Measurements from ENCODE around the gene LRP1B.

LRP1B gene

DNA sequence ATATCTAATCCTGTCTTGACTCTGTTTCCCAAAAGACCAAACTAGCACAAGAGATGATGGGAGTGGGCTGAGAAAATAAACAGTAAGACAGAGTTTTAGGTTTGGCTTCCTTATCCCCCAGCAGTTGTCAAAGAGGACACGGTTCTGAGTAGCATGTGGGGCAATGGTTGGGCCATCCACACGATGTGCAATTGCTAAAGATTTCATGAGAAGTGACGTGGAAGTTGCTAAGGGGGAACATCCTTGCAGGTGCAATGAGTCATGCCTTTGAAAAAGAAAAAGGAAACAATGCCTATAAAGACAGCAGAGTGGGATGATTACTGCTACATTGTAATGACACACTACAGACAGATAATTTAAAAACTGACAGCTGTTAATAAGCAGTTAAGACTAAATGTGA, 1395.8 kb downstream of the LRP1B start:
- TF ChIP-seq, protein P1, sequence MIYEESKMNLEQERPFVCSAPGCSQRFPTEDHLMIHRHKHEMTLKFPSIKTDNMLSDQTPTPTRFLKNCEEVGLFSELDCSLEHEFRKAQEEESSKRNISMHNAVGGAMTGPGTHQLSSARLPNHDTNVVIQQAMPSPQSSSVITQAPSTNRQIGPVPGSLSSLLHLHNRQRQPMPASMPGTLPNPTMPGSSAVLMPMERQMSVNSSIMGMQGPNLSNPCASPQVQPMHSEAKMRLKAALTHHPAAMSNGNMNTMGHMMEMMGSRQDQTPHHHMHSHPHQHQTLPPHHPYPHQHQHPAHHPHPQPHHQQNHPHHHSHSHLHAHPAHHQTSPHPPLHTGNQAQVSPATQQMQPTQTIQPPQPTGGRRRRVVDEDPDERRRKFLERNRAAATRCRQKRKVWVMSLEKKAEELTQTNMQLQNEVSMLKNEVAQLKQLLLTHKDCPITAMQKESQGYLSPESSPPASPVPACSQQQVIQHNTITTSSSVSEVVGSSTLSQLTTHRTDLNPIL (CRISPR knock-in tag; IDR thresholded peaks at IDR 0.05; ENCODE audit: low read depth), result no peak
- TF ChIP-seq PPARA (CRISPR knock-in tag; IDR thresholded peaks at IDR 0.05; ENCODE audit: borderline replicate concordance), result no peak
- TF ChIP-seq ZC3H10 (CRISPR knock-in tag; IDR thresholded peaks at IDR 0.05), result no peak
- no peak for TF ChIP-seq GLIS3 (CRISPR knock-in tag; IDR thresholded peaks at IDR 0.05)
- TF ChIP-seq OSR1 (CRISPR knock-in tag; IDR thresholded peaks at IDR 0.05), result no peak
- TF ChIP-seq, protein P2, sequence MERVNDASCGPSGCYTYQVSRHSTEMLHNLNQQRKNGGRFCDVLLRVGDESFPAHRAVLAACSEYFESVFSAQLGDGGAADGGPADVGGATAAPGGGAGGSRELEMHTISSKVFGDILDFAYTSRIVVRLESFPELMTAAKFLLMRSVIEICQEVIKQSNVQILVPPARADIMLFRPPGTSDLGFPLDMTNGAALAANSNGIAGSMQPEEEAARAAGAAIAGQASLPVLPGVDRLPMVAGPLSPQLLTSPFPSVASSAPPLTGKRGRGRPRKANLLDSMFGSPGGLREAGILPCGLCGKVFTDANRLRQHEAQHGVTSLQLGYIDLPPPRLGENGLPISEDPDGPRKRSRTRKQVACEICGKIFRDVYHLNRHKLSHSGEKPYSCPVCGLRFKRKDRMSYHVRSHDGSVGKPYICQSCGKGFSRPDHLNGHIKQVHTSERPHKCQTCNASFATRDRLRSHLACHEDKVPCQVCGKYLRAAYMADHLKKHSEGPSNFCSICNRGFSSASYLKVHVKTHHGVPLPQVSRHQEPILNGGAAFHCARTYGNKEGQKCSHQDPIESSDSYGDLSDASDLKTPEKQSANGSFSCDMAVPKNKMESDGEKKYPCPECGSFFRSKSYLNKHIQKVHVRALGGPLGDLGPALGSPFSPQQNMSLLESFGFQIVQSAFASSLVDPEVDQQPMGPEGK (CRISPR knock-in tag; IDR thresholded peaks at IDR 0.05; ENCODE audit: borderline replicate concordance), result no peak
- no peak for TF ChIP-seq ZNF8 (CRISPR knock-in tag; IDR thresholded peaks at IDR 0.05)
- no peak for TF ChIP-seq SNAI2 (CRISPR knock-in tag; IDR thresholded peaks at IDR 0.05)
- no peak for TF ChIP-seq ZFP3 (CRISPR knock-in tag; IDR thresholded peaks at IDR 0.05)
- no peak for TF ChIP-seq CSDC2 (CRISPR knock-in tag; IDR thresholded peaks at IDR 0.05)
- ATAC-seq, result no peak

DNA sequence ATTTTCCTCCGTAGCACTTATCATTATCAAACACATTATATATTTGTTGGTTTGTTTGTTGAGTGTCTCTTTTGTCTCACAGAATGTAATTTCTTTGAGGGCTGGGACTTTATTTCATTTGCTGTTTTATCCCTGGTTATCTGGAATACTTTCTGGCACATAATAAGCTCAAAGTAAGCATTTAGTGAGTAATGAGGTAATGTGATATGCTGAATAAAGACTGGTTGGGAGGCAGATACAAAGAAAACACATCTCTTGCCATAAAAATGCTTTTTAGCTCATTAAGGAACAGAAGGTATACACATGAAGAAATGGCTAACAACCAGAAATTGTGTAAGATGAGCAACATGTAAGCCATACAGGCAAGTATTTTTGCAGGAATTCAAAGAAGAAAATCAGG, 1411.8 kb downstream of the LRP1B start:
- ATAC-seq, result no peak
- no peak for TF ChIP-seq ZNF8 (CRISPR knock-in tag; IDR thresholded peaks at IDR 0.05)
- TF ChIP-seq ZC3H10 (CRISPR knock-in tag; IDR thresholded peaks at IDR 0.05), result no peak
- no peak for TF ChIP-seq BACH2 (CRISPR knock-in tag; IDR thresholded peaks at IDR 0.05; ENCODE audit: borderline replicate concordance)
- no peak for TF ChIP-seq CSDC2 (CRISPR knock-in tag; IDR thresholded peaks at IDR 0.05)
- no peak for TF ChIP-seq ARNTL (CRISPR knock-in tag; IDR thresholded peaks at IDR 0.05; ENCODE audit: borderline replicate concordance, low read depth)
- TF ChIP-seq, protein P3, sequence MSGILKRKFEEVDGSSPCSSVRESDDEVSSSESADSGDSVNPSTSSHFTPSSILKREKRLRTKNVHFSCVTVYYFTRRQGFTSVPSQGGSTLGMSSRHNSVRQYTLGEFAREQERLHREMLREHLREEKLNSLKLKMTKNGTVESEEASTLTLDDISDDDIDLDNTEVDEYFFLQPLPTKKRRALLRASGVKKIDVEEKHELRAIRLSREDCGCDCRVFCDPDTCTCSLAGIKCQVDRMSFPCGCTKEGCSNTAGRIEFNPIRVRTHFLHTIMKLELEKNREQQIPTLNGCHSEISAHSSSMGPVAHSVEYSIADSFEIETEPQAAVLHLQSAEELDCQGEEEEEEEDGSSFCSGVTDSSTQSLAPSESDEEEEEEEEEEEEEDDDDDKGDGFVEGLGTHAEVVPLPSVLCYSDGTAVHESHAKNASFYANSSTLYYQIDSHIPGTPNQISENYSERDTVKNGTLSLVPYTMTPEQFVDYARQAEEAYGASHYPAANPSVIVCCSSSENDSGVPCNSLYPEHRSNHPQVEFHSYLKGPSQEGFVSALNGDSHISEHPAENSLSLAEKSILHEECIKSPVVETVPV (CRISPR knock-in tag; IDR thresholded peaks at IDR 0.05), result no peak
- TF ChIP-seq, protein P4, sequence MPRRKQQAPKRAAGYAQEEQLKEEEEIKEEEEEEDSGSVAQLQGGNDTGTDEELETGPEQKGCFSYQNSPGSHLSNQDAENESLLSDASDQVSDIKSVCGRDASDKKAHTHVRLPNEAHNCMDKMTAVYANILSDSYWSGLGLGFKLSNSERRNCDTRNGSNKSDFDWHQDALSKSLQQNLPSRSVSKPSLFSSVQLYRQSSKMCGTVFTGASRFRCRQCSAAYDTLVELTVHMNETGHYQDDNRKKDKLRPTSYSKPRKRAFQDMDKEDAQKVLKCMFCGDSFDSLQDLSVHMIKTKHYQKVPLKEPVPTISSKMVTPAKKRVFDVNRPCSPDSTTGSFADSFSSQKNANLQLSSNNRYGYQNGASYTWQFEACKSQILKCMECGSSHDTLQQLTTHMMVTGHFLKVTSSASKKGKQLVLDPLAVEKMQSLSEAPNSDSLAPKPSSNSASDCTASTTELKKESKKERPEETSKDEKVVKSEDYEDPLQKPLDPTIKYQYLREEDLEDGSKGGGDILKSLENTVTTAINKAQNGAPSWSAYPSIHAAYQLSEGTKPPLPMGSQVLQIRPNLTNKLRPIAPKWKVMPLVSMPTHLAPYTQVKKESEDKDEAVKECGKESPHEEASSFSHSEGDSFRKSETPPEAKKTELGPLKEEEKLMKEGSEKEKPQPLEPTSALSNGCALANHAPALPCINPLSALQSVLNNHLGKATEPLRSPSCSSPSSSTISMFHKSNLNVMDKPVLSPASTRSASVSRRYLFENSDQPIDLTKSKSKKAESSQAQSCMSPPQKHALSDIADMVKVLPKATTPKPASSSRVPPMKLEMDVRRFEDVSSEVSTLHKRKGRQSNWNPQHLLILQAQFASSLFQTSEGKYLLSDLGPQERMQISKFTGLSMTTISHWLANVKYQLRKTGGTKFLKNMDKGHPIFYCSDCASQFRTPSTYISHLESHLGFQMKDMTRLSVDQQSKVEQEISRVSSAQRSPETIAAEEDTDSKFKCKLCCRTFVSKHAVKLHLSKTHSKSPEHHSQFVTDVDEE (CRISPR knock-in tag; IDR thresholded peaks at IDR 0.05), result no peak

DNA sequence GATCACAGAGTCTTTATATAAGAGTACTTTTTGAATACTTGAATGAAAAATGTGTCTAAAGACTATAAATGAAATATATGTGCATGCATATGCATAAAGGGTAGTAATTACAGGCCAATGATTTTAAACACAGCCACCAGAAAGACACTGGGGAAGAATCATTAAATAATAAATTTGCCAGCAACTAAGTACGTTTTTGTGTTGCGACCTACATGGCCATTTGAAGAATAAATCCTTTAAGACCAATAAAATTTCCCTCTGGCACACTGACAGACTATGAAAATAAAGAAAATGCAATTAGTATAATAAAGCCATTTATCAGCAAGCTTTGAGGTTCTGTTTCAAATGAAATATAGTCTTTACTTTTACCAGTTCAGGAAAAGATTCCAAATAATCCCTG, 1413.3 kb downstream of the LRP1B start:
- TF ChIP-seq ZNF8 (CRISPR knock-in tag; IDR thresholded peaks at IDR 0.05), result no peak
- ATAC-seq, result no peak

DNA sequence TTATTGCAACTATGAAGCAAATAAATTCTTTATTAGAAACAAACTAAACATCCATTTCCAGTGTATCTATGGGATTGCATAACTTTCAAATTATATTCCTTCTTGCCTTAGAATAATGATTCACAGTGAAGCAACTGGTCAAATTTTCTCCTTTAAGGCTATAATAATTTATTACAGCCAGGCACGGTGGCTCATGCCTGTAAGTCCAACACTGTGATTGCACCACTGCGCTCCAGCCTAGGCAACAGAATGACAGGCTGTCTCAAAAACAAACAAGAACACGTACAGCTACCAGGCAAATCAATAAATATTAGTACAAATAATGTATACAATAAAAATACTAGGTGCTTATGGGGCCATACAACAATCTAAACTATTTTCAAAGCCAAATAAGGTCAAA, 1416.2 kb downstream of the LRP1B start:
- TF ChIP-seq RARB (CRISPR knock-in tag; IDR thresholded peaks at IDR 0.05) (no peak), SNAI2 (CRISPR knock-in tag; IDR thresholded peaks at IDR 0.05) (no peak), TCF4 (CRISPR knock-in tag; IDR thresholded peaks at IDR 0.05; ENCODE audit: borderline replicate concordance) (no peak), CSDC2 (CRISPR knock-in tag; IDR thresholded peaks at IDR 0.05) (no peak), GLIS3 (CRISPR knock-in tag; IDR thresholded peaks at IDR 0.05) (no peak), ZNF565 (CRISPR knock-in tag; conservative IDR thresholded peaks at IDR 0.05; ENCODE audit: low read depth) (no peak), PPARA (CRISPR knock-in tag; IDR thresholded peaks at IDR 0.05; ENCODE audit: borderline replicate concordance) (no peak), OSR1 (CRISPR knock-in tag; IDR thresholded peaks at IDR 0.05) (no peak), ZC3H10 (CRISPR knock-in tag; IDR thresholded peaks at IDR 0.05) (no peak), ARNTL (CRISPR knock-in tag; IDR thresholded peaks at IDR 0.05; ENCODE audit: borderline replicate concordance, low read depth) (no peak)
- TF ChIP-seq, protein P4 (CRISPR knock-in tag; IDR thresholded peaks at IDR 0.05), result no peak
- TF ChIP-seq, protein P3 (CRISPR knock-in tag; IDR thresholded peaks at IDR 0.05), result no peak
- TF ChIP-seq, protein P2 (CRISPR knock-in tag; IDR thresholded peaks at IDR 0.05; ENCODE audit: borderline replicate concordance), result no peak
- TF ChIP-seq, protein P5, sequence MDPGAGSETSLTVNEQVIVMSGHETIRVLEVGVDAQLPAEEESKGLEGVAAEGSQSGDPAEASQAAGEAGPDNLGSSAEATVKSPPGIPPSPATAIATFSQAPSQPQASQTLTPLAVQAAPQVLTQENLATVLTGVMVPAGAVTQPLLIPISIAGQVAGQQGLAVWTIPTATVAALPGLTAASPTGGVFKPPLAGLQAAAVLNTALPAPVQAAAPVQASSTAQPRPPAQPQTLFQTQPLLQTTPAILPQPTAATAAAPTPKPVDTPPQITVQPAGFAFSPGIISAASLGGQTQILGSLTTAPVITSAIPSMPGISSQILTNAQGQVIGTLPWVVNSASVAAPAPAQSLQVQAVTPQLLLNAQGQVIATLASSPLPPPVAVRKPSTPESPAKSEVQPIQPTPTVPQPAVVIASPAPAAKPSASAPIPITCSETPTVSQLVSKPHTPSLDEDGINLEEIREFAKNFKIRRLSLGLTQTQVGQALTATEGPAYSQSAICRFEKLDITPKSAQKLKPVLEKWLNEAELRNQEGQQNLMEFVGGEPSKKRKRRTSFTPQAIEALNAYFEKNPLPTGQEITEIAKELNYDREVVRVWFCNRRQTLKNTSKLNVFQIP (CRISPR knock-in tag; IDR thresholded peaks at IDR 0.05; ENCODE audit: borderline replicate concordance, low read depth), result no peak
- ATAC-seq, result no peak

All from SK-N-SH treated with all-trans-retinoic acid at 6 μM for 48 hours (cell line).